ENCODE data around the gene FRMD3.

The FRMD3 gene

GRCh38 chr9:83346655-83347420 lies 191.4 kb downstream of the FRMD3 start:
- no peaks in the 10 kb centered on the region for H3K4me1 Mint-ChIP-seq
- no peak for ATAC-seq
- H3K4me3 Mint-ChIP-seq, result no peak overlapping the region

DNA sequence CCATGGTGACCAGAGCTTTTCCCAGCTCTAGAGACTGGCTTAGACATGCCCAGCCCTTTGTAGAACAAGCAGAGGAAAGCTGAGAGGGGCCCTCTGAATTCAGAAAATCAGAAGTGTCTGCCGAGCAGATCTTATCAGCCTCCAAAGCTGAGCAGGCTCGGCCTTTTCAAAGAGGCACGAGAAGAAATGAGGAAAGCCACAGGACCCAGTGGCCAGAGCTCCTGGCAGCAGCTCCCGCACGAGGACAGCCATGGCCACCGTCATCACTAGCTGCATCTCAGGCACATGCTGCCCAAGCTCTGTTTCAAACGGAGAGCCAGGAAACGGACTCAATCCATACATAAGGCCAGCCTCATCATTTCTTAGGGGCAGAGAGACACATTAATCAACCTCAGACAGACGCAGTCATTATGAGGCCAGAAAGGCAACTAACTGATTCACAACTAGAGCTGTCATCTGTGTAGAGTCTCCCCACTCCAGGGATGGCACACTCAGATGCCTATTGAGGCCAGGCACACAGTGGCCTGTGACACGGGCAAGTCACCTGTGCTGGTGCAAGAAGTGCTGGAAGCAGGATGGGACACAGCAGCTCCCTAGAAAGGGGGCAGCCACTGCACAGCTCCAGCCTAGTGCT lies 194.7 kb downstream of the FRMD3 start:
- H3K27me3 Mint-ChIP-seq, result no peaks in the 10 kb centered on the region

More at GRCh38 chr9:83346655-83347420, 191.4 kb downstream of the FRMD3 start:
- no peaks in the 10 kb centered on the region for H3K9me3 Mint-ChIP-seq
- DNase-seq, result no peak
- H3K36me3 Mint-ChIP-seq (ENCODE audit: low read depth), result no peaks in the 10 kb centered on the region
- H3K27me3 Mint-ChIP-seq, result no peaks in the 10 kb centered on the region
- no peak overlapping the region for H3K27ac Mint-ChIP-seq

DNA sequence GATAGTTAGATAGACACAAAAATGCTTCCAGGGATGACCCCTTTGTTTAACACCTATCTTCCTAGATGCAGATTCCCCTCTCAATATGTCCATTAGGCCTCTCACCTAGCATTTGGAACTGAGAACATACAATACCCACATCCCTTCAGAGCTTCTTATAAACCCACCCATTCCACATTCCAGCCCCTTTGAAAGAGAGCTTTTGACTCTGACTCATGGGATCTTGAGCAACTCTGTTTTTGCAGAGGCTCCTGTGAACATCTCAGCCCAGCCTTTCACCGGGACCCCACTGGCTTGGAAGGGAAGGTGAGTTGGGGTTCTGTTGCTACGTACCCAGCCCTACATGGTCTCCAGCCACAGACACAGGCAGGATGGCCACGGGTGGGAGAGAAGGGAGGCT lies 195.5 kb downstream of the FRMD3 start:
- no peaks in the 10 kb centered on the region for H3K27me3 Mint-ChIP-seq
- no peaks in the 10 kb centered on the region for H3K9me3 Mint-ChIP-seq
- H3K27ac Mint-ChIP-seq, result no peak overlapping the region
- no peak for ATAC-seq
- H3K36me3 Mint-ChIP-seq (ENCODE audit: low read depth), result no peaks in the 10 kb centered on the region
- DNase-seq, result no peak
- no peaks in the 10 kb centered on the region for H3K4me1 Mint-ChIP-seq
- no peak overlapping the region for H3K4me3 Mint-ChIP-seq

More for the DNA sequence above, 194.7 kb downstream of the FRMD3 start:
- Mint-ChIP-seq H3K4me1 (no peaks in the 10 kb centered on the region), H3K36me3 (ENCODE audit: low read depth) (no peaks in the 10 kb centered on the region), H3K4me3 (no peak overlapping the region), H3K9me3 (no peaks in the 10 kb centered on the region), H3K27ac (no peak overlapping the region)
- DNase-seq (no peak), ATAC-seq (no peak)

DNA sequence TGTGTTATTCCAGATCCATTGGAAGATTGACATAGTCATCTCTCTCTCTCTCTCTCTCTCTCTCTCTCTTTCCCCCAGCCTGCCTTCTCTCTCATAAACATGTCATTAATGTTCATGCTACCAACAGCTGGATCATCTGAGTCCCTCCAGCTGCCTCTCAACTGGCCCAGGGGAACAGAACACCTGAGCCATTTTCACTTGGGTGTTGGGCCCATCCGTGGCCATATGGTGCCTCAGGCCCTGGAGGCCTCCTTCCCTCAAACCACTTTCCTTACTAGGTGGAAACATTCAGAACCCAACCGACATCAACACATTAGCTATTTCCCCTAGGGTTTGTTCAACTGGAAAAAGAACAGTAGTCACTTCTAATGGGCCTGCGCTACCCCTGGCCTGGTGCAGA lies 196.2 kb downstream of the FRMD3 start:
- Mint-ChIP-seq H3K27me3 (no peaks in the 10 kb centered on the region), H3K36me3 (ENCODE audit: low read depth) (no peaks in the 10 kb centered on the region), H3K27ac (no peak overlapping the region), H3K9me3 (no peaks in the 10 kb centered on the region), H3K4me1 (no peaks in the 10 kb centered on the region), H3K4me3 (no peak overlapping the region)
- DNase-seq (no peak), ATAC-seq (no peak)

- Mint-ChIP-seq H3K4me3 (no peak overlapping the region), H3K9me3 (no peaks in the 10 kb centered on the region), H3K27me3 (no peaks in the 10 kb centered on the region), H3K4me1 (no peaks in the 10 kb centered on the region), H3K36me3 (ENCODE audit: low read depth) (no peaks in the 10 kb centered on the region), H3K27ac (no peak overlapping the region)
- no peak for ATAC-seq
- no peak for DNase-seq
Measured at GRCh38 chr9:83340451-83340850, 197.8 kb downstream of the FRMD3 start.

- Mint-ChIP-seq H3K36me3 (ENCODE audit: low read depth) (no peaks in the 10 kb centered on the region), H3K27me3 (no peaks in the 10 kb centered on the region), H3K9me3 (no peaks in the 10 kb centered on the region), H3K4me3 (no peak overlapping the region), H3K27ac (no peak overlapping the region), H3K4me1 (no peaks in the 10 kb centered on the region)
- DNase-seq (no peak), ATAC-seq (no peak)
Measured at GRCh38 chr9:83339435-83339834, 198.8 kb downstream of the FRMD3 start.

DNA sequence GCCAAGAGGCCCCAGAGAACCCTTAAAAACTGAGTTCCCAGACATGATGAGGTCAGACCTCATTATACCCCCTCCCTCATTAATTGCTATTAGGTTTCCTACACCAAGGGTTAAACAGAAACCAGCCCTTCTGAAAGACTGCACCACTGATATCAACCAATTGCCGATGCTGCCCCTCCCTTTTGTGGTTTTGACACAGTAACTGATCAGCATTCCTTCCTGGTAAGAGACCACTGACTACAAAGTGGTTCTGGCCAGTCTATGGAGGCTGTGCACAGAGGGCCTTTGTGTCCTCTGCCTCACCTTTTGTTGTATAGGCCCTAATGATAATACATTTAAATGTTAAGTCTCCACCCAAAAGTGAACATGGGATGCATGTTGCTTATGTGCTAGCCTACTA lies 201.5 kb downstream of the FRMD3 start:
- DNase-seq, result no peak
- Mint-ChIP-seq H3K4me3 (no peak overlapping the region), H3K4me1 (no peaks in the 10 kb centered on the region), H3K27ac (no peak overlapping the region), H3K27me3 (no peaks in the 10 kb centered on the region), H3K9me3 (no peaks in the 10 kb centered on the region), H3K36me3 (ENCODE audit: low read depth) (no peaks in the 10 kb centered on the region)
- no peak for ATAC-seq

GRCh38 chr9:83334320-83334719 lies 203.9 kb downstream of the FRMD3 start:
- DNase-seq (peak; percentile 76), ATAC-seq (peak; percentile 52)
- Mint-ChIP-seq H3K27me3 (no peaks in the 10 kb centered on the region), H3K4me3 (no peak overlapping the region), H3K36me3 (ENCODE audit: low read depth) (no peaks in the 10 kb centered on the region), H3K9me3 (no peaks in the 10 kb centered on the region), H3K4me1 (no peaks in the 10 kb centered on the region), H3K27ac (no peak overlapping the region)

DNA sequence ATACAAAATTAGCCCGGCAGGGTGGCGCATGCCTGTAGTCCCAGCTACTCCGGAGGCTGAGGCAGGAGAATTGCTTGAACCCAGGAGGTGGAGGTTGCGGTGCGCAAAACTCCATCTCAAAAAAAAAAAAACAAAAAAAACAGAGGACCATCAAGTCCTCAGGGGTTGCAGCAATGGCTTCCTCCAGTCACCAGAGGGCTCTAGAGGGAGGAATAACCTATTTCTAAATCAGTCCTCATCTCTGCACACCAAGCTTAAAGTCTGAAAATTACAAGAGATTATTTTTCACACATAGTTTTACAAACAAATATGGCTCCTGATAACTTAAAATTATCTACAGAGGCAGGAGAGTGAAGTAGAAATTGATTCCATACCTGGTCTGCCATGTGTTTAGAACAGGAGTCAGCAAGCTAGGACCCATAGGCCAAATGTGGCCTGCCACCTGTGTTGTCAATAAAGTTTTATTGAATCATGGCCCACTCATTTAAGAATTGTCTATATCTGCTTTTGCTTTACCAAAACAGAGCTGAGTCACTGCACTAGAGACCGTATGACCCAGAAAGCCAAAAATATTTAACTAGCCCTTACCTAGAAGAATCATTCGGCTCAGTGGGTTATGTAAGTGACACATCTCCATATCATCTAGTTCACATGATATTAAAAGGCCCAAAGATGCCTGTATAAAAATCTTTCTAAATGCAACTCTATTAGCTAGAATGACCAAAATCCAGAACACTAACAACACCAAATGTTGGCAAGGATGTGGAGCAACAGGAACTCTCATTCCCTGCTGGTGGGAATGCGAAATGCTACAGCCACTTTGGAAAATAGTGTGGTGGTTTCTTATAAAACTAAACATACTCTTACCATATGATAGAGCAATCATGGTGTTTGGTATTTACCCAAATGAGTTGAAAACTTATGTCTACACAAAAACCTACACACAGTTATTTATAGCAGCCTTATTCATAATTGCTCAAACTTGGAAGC lies 207.7 kb downstream of the FRMD3 start:
- H3K27me3 Mint-ChIP-seq, result no peaks in the 10 kb centered on the region
- DNase-seq (no peak), ATAC-seq (no peak)
- no peak overlapping the region for H3K27ac Mint-ChIP-seq
- no peaks in the 10 kb centered on the region for H3K9me3 Mint-ChIP-seq
- no peak overlapping the region for H3K4me3 Mint-ChIP-seq
- H3K36me3 Mint-ChIP-seq (ENCODE audit: low read depth), result no peaks in the 10 kb centered on the region
- no peaks in the 10 kb centered on the region for H3K4me1 Mint-ChIP-seq

GRCh38 chr9:83327750-83328622 lies 210.2 kb downstream of the FRMD3 start:
- no peaks in the 10 kb centered on the region for H3K27me3 Mint-ChIP-seq
- ATAC-seq, result no peak
- H3K9me3 Mint-ChIP-seq, result no peaks in the 10 kb centered on the region
- no peaks in the 10 kb centered on the region for H3K36me3 Mint-ChIP-seq (ENCODE audit: low read depth)
- H3K4me1 Mint-ChIP-seq, result no peaks in the 10 kb centered on the region
- no peak for DNase-seq
- no peak overlapping the region for H3K27ac Mint-ChIP-seq
- H3K4me3 Mint-ChIP-seq, result no peak overlapping the region

GRCh38 chr9:83327323-83327722 lies 210.9 kb downstream of the FRMD3 start:
- Mint-ChIP-seq H3K27ac (no peak overlapping the region), H3K4me1 (no peaks in the 10 kb centered on the region), H3K9me3 (peaks cover 5% of the 10 kb centered on the region), H3K36me3 (ENCODE audit: low read depth) (no peaks in the 10 kb centered on the region), H3K27me3 (no peaks in the 10 kb centered on the region), H3K4me3 (no peak overlapping the region)
- ATAC-seq (no peak), DNase-seq (no peak)

DNA sequence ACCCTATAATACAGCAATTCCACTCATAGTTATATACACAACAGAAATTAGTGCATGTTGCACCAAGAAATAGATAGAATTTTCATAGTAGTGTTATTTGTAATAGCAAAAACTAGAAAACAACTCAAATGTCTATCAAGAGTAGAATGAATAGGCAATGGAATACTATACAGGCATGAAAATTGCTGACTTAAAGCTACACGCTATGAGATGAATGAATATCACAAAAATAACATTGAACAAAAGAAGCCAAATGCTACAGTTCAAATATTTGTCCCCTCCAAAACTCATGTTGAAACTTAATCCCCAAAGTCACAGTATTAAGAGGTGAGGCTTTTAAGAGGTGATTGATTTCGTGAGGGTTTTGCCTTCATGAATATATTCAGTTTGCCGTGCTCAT lies 215.1 kb downstream of the FRMD3 start:
- Mint-ChIP-seq H3K9me3 (peaks cover 19% of the 10 kb centered on the region), H3K4me1 (no peaks in the 10 kb centered on the region), H3K4me3 (no peak overlapping the region), H3K27me3 (no peaks in the 10 kb centered on the region), H3K27ac (no peak overlapping the region), H3K36me3 (ENCODE audit: low read depth) (no peaks in the 10 kb centered on the region)
- ATAC-seq (no peak), DNase-seq (no peak)

DNA sequence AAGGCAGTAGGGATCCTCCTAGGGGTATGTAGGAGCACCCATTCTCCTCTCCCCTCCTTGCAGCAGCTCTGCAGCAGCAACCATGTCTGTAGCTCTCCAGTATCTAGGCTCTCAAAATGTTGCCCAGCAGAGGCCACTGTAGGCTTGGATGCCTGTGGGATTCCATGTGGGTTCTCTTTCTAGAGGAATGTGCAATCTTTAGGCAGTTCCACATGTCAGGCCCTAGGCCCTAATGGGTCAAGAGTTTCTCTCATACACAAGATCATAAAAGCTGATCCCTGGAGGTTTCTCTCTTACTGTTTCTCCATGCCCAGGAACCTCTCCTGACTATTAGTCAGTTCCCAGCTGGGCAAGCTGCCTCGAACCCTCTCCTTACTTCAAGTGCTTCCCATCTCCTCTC lies 215.8 kb downstream of the FRMD3 start:
- Mint-ChIP-seq H3K27ac (no peak overlapping the region), H3K27me3 (no peaks in the 10 kb centered on the region), H3K4me1 (no peaks in the 10 kb centered on the region), H3K4me3 (no peak overlapping the region), H3K9me3 (peaks cover 20% of the 10 kb centered on the region), H3K36me3 (ENCODE audit: low read depth) (no peaks in the 10 kb centered on the region)
- no peak for DNase-seq
- ATAC-seq, result no peak

- H3K36me3 Mint-ChIP-seq (ENCODE audit: low read depth), result no peaks in the 10 kb centered on the region
- ATAC-seq, result no peak
- no peaks in the 10 kb centered on the region for H3K4me1 Mint-ChIP-seq
- H3K27me3 Mint-ChIP-seq, result no peaks in the 10 kb centered on the region
- peaks cover 18% of the 10 kb centered on the region for H3K9me3 Mint-ChIP-seq
- H3K27ac Mint-ChIP-seq, result no peak overlapping the region
- no peak overlapping the region for H3K4me3 Mint-ChIP-seq
- no peak for DNase-seq
Measured at GRCh38 chr9:83317244-83317643, 221.0 kb downstream of the FRMD3 start.

All from activated naive CD8-positive, alpha-beta T cell treated with anti-CD3 and anti-CD28 coated beads, Interleukin-2, amount 50 U/mL, for 24 hours (primary cell).